BLaER1 treated with 17β-estradiol and CSF1 and Interleukin-3, amounts not matched to agents 10 nM and 100 nM (cell line): ENCODE results near the gene COL5A1.

Experiments used
- H3K27ac ChIP-seq, 11 experiments: shearing (Covaris generic); formaldehyde crosslinking; 2 replicates each; pipeline ENCODE4 v1.8.1; 2022
- H3K27me3 ChIP-seq, 11 experiments: shearing (Covaris generic); formaldehyde crosslinking; 2 replicates each; pipeline ENCODE4 v1.8.1; 2022
- H3K36me3 ChIP-seq, 11 experiments: shearing (Covaris generic); formaldehyde crosslinking; 2 replicates each; pipeline ENCODE4 v1.8.1; 2022
- H3K4me1 ChIP-seq, 10 experiments: shearing (Covaris generic); formaldehyde crosslinking; 2 replicates each; pipeline ENCODE4 v1.8.1; 2022
- H3K4me2 ChIP-seq, 11 experiments: shearing (Covaris generic); formaldehyde crosslinking; 2 replicates each; pipeline ENCODE4 v1.8.1; 2022
- H3K4me3 ChIP-seq, 10 experiments: shearing (Covaris generic); formaldehyde crosslinking; 2 replicates each; pipeline ENCODE4 v1.8.1; 2022
- H3K9ac ChIP-seq, 11 experiments: shearing (Covaris generic); formaldehyde crosslinking; 2 replicates each; pipeline ENCODE4 v1.8.1; 2022
- H3K9me3 ChIP-seq, 11 experiments: shearing (Covaris generic); formaldehyde crosslinking; replicated peaks in 1 of 11; 2 replicates each; pipeline ENCODE4 v1.8.1; 2022
- H4K20me1 ChIP-seq, 11 experiments: shearing (Covaris generic); formaldehyde crosslinking; 2 replicates each; pipeline ENCODE4 v1.8.1; 2022
- Cebpa-rat ChIP-seq, 11 experiments: shearing (Covaris generic); IDR thresholded peaks; 2 replicates each; pipeline ENCODE4 v1.8.1; 2022

COL5A1 gene

GRCh38 chr9:134631881-134632280 is 9.7 kb upstream of the COL5A1 start:
- no peak overlapping the region for H3K27ac ChIP-seq
- no peak for TF ChIP-seq Cebpa-rat (IDR thresholded peaks at IDR 0.05)
- no peak overlapping the region for H3K4me3 ChIP-seq
- H3K36me3 ChIP-seq: no peaks in the 10 kb centered on the region
- H3K9me3 ChIP-seq: peaks cover 0 to 14% (median 4%) of the 10 kb centered on the region in 11 experiments; a peak in 5 of 22 replicates
- peaks cover 24 to 99% (median 87%) of the 10 kb centered on the region in 10 experiments for H3K4me1 ChIP-seq
- H3K27me3 ChIP-seq: 0 out of 22 replicates have a peak, but pooled peaks cover 0 to 7% (median 0%) of the 10 kb centered on the region in 11 experiments
- H3K4me2 ChIP-seq: peak overlapping the region in 6 of 11 experiments; percentile 58 to 88 (median 76); a peak in 9 of 22 replicates
- no peaks in the 10 kb centered on the region; a peak in 1 of 22 replicates for H4K20me1 ChIP-seq
- H3K9ac ChIP-seq: no peak overlapping the region

GRCh38 chr9:134632329-134632728 is 9.3 kb upstream of the COL5A1 start:
- H4K20me1 ChIP-seq: peaks cover 0 to 3% (median 0%) of the 10 kb centered on the region in 11 experiments; a peak in 1 of 22 replicates
- H3K9me3 ChIP-seq: peaks cover 0 to 14% (median 4%) of the 10 kb centered on the region in 11 experiments; a peak in 5 of 22 replicates
- H3K4me2 ChIP-seq: peak overlapping the region in 6 of 11 experiments; percentile 33 to 84 (median 48); a peak in 5 of 22 replicates
- H3K27ac ChIP-seq: peak overlapping the region in 2 of 11 experiments; percentile 14 to 56; a peak in 2 of 22 replicates
- peaks cover 22 to 99% (median 87%) of the 10 kb centered on the region in 10 experiments for H3K4me1 ChIP-seq
- TF ChIP-seq Cebpa-rat (IDR thresholded peaks at IDR 0.05): no peak
- peaks cover 0 to 3% (median 0%) of the 10 kb centered on the region in 11 experiments; a peak in 1 of 22 replicates for H3K27me3 ChIP-seq
- no peak overlapping the region for H3K9ac ChIP-seq
- H3K36me3 ChIP-seq: no peaks in the 10 kb centered on the region
- H3K4me3 ChIP-seq: no peak overlapping the region

- H3K9me3 ChIP-seq: peaks cover 0 to 14% (median 4%) of the 10 kb centered on the region in 11 experiments; a peak in 5 of 22 replicates
- H3K4me3 ChIP-seq: no peak overlapping the region
- no peaks in the 10 kb centered on the region for H3K36me3 ChIP-seq
- peak overlapping the region in 8 of 11 experiments; percentile 9 to 84 (median 40); a peak in 16 of 22 replicates for H3K4me2 ChIP-seq
- peak overlapping the region in 4 of 11 experiments; percentile 53 to 56 (median 55); a peak in 8 of 22 replicates for H3K27ac ChIP-seq
- H4K20me1 ChIP-seq: peaks cover 0 to 7% (median 0%) of the 10 kb centered on the region in 11 experiments; a peak in 1 of 22 replicates
- H3K4me1 ChIP-seq: peaks cover 32 to 99% (median 87%) of the 10 kb centered on the region in 10 experiments
- peak overlapping the region in 2 of 11 experiments; percentile 13 to 35; a peak in 1 of 22 replicates for H3K9ac ChIP-seq
- TF ChIP-seq Cebpa-rat (IDR thresholded peaks at IDR 0.05): no peak
- H3K27me3 ChIP-seq: peaks cover 0 to 14% (median 0%) of the 10 kb centered on the region in 11 experiments; a peak in 1 of 22 replicates
Observed at GRCh38 chr9:134633362-134634142, 8.1 kb upstream of the COL5A1 start.

- no peak overlapping the region; a peak in 1 of 22 replicates for H3K9ac ChIP-seq
- peaks cover 0 to 16% (median 0%) of the 10 kb centered on the region in 11 experiments; a peak in 2 of 22 replicates for H3K27me3 ChIP-seq
- peaks cover 0 to 14% (median 4%) of the 10 kb centered on the region in 11 experiments; a peak in 5 of 22 replicates for H3K9me3 ChIP-seq
- H3K4me3 ChIP-seq: no peak overlapping the region
- peaks cover 0 to 8% (median 0%) of the 10 kb centered on the region in 11 experiments; a peak in 1 of 22 replicates for H4K20me1 ChIP-seq
- peak overlapping the region in 7 of 11 experiments; percentile 9 to 84 (median 41); a peak in 8 of 22 replicates for H3K4me2 ChIP-seq
- TF ChIP-seq Cebpa-rat (IDR thresholded peaks at IDR 0.05): no peak
- H3K4me1 ChIP-seq: peaks cover 34 to 99% (median 87%) of the 10 kb centered on the region in 10 experiments
- no peaks in the 10 kb centered on the region for H3K36me3 ChIP-seq
- peak overlapping the region in 3 of 11 experiments; percentile 53 to 56 (median 54); a peak in 3 of 22 replicates for H3K27ac ChIP-seq
Observed at GRCh38 chr9:134634176-134634575, 7.4 kb upstream of the COL5A1 start.

- Histone ChIP-seq H3K27ac (0 out of 22 replicates have a peak overlapping the region, but pooled peaks of 1 of the 11 experiments have one; percentile 47), H3K4me1 (peaks cover 34 to 99% (median 87%) of the 10 kb centered on the region in 10 experiments), H3K9ac (no peak overlapping the region)
Observed at GRCh38 chr9:134634667-134635230, 6.9 kb upstream of the COL5A1 start.

GRCh38 chr9:134635351-134636148 is 6.1 kb upstream of the COL5A1 start:
- Histone ChIP-seq H3K4me3 (no peak overlapping the region), H3K9me3 (peaks cover 0 to 14% (median 4%) of the 10 kb centered on the region in 11 experiments; a peak in 5 of 22 replicates), H3K4me2 (peak overlapping the region in 9 of 11 experiments; percentile 25 to 70 (median 61); a peak in 17 of 22 replicates), H3K36me3 (no peaks in the 10 kb centered on the region), H4K20me1 (peaks cover 0 to 8% (median 0%) of the 10 kb centered on the region in 11 experiments; a peak in 1 of 22 replicates), H3K27ac (peak overlapping the region in 3 of 11 experiments; percentile 21 to 47 (median 40); a peak in 5 of 22 replicates), H3K9ac (no peak overlapping the region), H3K27me3 (peaks cover 0 to 29% (median 0%) of the 10 kb centered on the region in 11 experiments; a peak in 5 of 22 replicates), H3K4me1 (peaks cover 26 to 99% (median 87%) of the 10 kb centered on the region in 10 experiments)
- no peak for TF ChIP-seq Cebpa-rat (IDR thresholded peaks at IDR 0.05)

More at GRCh38 chr9:134634667-134635230, 6.9 kb upstream of the COL5A1 start:
- H3K9me3 ChIP-seq: peaks cover 0 to 14% (median 4%) of the 10 kb centered on the region in 11 experiments; a peak in 5 of 22 replicates
- no peak overlapping the region for H3K4me3 ChIP-seq
- no peak for TF ChIP-seq Cebpa-rat (IDR thresholded peaks at IDR 0.05)
- H3K4me2 ChIP-seq: peak overlapping the region in 5 of 11 experiments; percentile 56 to 74 (median 69); a peak in 6 of 22 replicates
- H3K36me3 ChIP-seq: no peaks in the 10 kb centered on the region
- peaks cover 0 to 8% (median 0%) of the 10 kb centered on the region in 11 experiments; a peak in 1 of 22 replicates for H4K20me1 ChIP-seq
- H3K27me3 ChIP-seq: peaks cover 0 to 21% (median 0%) of the 10 kb centered on the region in 11 experiments; a peak in 4 of 22 replicates

GRCh38 chr9:134636149-134636507 is 5.5 kb upstream of the COL5A1 start:
- Histone ChIP-seq H3K27me3 (peaks cover 0 to 35% (median 0%) of the 10 kb centered on the region in 11 experiments; a peak in 5 of 22 replicates), H3K4me2 (peak overlapping the region in 7 of 11 experiments; percentile 72 to 100 (median 99); a peak in 12 of 22 replicates), H3K4me3 (no peak overlapping the region), H3K9me3 (peaks cover 0 to 14% (median 4%) of the 10 kb centered on the region in 11 experiments; a peak in 5 of 22 replicates), H3K36me3 (no peaks in the 10 kb centered on the region), H3K9ac (no peak overlapping the region), H3K27ac (no peak overlapping the region), H3K4me1 (peaks cover 26 to 99% (median 87%) of the 10 kb centered on the region in 10 experiments), H4K20me1 (peaks cover 0 to 8% (median 0%) of the 10 kb centered on the region in 11 experiments; a peak in 1 of 22 replicates)
- TF ChIP-seq Cebpa-rat (IDR thresholded peaks at IDR 0.05): no peak
